Fibroblast of lung (primary cell): ENCODE data around the gene FH. TPM values are rescaled to one million over a fixed set of nuclear protein-coding genes. Genes with fewer than 3 reads are reported as not detected.

ENCODE experiments used
- DNase-seq, 2 donors: peaks; one replicate each; pipeline versions ENCODE4 v3.0.0 to v3.0.0-alpha.2; 2010; ENCODE audit warnings: low read depth in 2 of 2
- H2AFZ ChIP-seq: 2 replicates; pipeline ENCODE4 v1.5.1; 2012; ENCODE audit warnings: low read length, control low read depth, inconsistent platforms
- H3K27ac ChIP-seq: 2 replicates; pipeline ENCODE4 v1.5.1; 2011; ENCODE audit warnings: low read length, control low read depth; ENCODE audit not compliant: insufficient read depth
- H3K27me3 ChIP-seq: 2 replicates; pipeline ENCODE4 v1.5.1; 2011; ENCODE audit warnings: mild to moderate bottlenecking, low read length; ENCODE audit not compliant: control insufficient read depth, insufficient read depth
- H3K36me3 ChIP-seq: 2 replicates; pipeline ENCODE4 v1.5.1; 2011; ENCODE audit warnings: low read length; ENCODE audit not compliant: control insufficient read depth, insufficient read depth
- H3K4me1 ChIP-seq: 2 replicates; pipeline ENCODE4 v1.5.1; 2011; ENCODE audit warnings: low read length; ENCODE audit not compliant: control insufficient read depth, insufficient read depth; ENCODE audit errors: extremely low read depth
- H3K4me2 ChIP-seq: 2 replicates; pipeline ENCODE4 v1.5.1; 2011; ENCODE audit warnings: low read length, control low read depth; ENCODE audit not compliant: insufficient read depth; ENCODE audit errors: extremely low read depth
- H3K4me3 ChIP-seq, 4 experiments: fragments of 200-600 bp in 1 of 4; sonication (generic) in 1 of 4; replicated peaks in 1 of 4; 2 replicates each; pipeline ENCODE4 v1.5.1; 2011 to 2016; ENCODE audit warnings: low read length in 4 of 4, low read depth in 3 of 4, mild to moderate bottlenecking in 3 of 4, control low read depth in 2 of 4, inconsistent platforms in 1 of 4, mixed read lengths in 1 of 4; ENCODE audit not compliant: insufficient read depth in 1 of 4; ENCODE audit errors: control extremely low read depth in 1 of 4
- H3K79me2 ChIP-seq: 2 replicates; pipeline ENCODE4 v1.5.1; 2012; ENCODE audit warnings: mild to moderate bottlenecking, low read length, inconsistent platforms; ENCODE audit not compliant: control insufficient read depth, insufficient read depth
- H3K9ac ChIP-seq: 2 replicates; pipeline ENCODE4 v1.5.1; 2011; ENCODE audit warnings: mild to moderate bottlenecking, low read length, control low read depth; ENCODE audit not compliant: insufficient read depth
- H3K9me3 ChIP-seq: 2 replicates; pipeline ENCODE4 v1.5.1; 2012; ENCODE audit warnings: low read depth, low read length; ENCODE audit not compliant: control insufficient read depth, insufficient read depth
- H4K20me1 ChIP-seq: 2 replicates; pipeline ENCODE4 v1.5.1; 2011; ENCODE audit warnings: low read length; ENCODE audit not compliant: control insufficient read depth, insufficient read depth; ENCODE audit errors: extremely low read depth
- EZH2 ChIP-seq: IDR thresholded peaks from 2 replicates; pipeline ENCODE4 v1.5.1; 2012; ENCODE audit warnings: low read length, control low read depth, mild to moderate bottlenecking; ENCODE audit errors: missing control alignments
- polyA plus RNA-seq, 2 donors: library from polyadenylated mRNA; depleted of rRNA in 1 of 2; stranded (reverse) in 1 of 2; unstranded in 1 of 2; fragments of >200 nt; gene quantifications; 2 replicates each; pipeline ENCODE4 v1.2.1, GENCODE V29; 2011 to 2012; ENCODE audit warnings: missing spikeins in 1 of 2
- total RNA-seq: library from RNA; depleted of rRNA; stranded (reverse); fragments of >200 nt; gene quantifications from 2 replicates; pipeline ENCODE4 v1.2.1, GENCODE V29; 2014
- TF ChIP-seq, protein P1 (sequence below), 2 donors: IDR thresholded peaks in 1 of 2; conservative IDR thresholded peaks in 1 of 2; 1 replicate in 1 of 2; 2 replicates in 1 of 2; pipeline ENCODE4 v1.5.1; 2011 to 2012; ENCODE audit warnings: low read length in 2 of 2, control low read depth in 1 of 2, inconsistent platforms in 1 of 2, low read depth in 1 of 2, mild to moderate bottlenecking in 1 of 2

The FH gene
- total and polyA plus RNA-seq, 2 donors (not counting 1 experiment from before 2014, with no cell fraction given): 118 TPM

DNA sequence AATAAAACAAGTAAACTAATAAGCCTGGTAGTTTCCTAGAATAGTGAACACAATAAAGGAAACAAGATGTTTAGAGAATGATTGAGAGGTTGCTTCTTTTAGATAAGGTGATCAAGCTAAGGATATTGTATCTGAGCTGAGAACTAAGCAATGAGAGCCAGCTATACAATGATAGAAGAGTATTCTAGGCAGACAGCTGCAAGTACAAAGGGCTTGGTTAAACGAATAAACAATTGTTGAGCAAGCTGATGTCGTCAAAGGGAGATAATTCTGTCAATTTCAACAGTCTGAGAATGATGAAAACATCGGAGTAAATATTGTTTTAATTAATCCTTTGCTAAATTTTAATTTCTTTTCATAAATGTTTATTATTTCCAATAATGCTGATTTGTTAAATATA lies 5.5 kb upstream of the FH start:
- Histone ChIP-seq H3K79me2 (no peaks in the 10 kb centered on the region), H4K20me1 (no peaks in the 10 kb centered on the region), H3K4me1 (no peaks in the 10 kb centered on the region), H3K9ac (no peak overlapping the region), H3K27ac (no peak overlapping the region), H3K36me3 (no peaks in the 10 kb centered on the region), H3K9me3 (no peaks in the 10 kb centered on the region), H3K4me2 (no peak overlapping the region), H3K4me3 (no peak overlapping the region), H2AFZ (no peak overlapping the region), H3K27me3 (peaks cover 6% of the 10 kb centered on the region)
- TF ChIP-seq, protein P1, sequence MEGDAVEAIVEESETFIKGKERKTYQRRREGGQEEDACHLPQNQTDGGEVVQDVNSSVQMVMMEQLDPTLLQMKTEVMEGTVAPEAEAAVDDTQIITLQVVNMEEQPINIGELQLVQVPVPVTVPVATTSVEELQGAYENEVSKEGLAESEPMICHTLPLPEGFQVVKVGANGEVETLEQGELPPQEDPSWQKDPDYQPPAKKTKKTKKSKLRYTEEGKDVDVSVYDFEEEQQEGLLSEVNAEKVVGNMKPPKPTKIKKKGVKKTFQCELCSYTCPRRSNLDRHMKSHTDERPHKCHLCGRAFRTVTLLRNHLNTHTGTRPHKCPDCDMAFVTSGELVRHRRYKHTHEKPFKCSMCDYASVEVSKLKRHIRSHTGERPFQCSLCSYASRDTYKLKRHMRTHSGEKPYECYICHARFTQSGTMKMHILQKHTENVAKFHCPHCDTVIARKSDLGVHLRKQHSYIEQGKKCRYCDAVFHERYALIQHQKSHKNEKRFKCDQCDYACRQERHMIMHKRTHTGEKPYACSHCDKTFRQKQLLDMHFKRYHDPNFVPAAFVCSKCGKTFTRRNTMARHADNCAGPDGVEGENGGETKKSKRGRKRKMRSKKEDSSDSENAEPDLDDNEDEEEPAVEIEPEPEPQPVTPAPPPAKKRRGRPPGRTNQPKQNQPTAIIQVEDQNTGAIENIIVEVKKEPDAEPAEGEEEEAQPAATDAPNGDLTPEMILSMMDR (conservative IDR thresholded peaks at IDR 0.05 in 1 of 2, IDR thresholded peaks at IDR 0.05 in 1 of 2; ENCODE audit: low read depth in 1 of 2, low read length in 2 of 2): no peak
- TF ChIP-seq EZH2: no peak
- no peak for DNase-seq

DNA sequence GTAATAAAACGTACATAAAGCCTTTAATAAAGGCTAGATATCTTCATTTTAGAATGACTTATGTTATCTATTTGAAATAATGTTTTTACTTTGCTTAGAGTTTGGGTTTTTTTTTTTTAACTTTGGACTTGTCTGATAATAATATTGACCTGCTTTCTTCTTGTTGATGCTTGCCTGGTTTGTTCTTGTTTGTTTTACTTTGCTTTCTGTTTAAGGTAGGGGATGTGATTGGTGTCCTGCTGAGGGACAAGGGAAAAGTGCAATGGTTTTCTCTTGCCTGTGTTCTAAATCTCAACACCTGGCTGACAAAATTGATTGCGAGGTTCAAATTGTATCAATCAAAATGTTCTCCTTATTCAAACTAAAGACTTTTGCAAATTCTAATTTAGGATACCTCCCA lies 2.2 kb upstream of the FH start:
- Histone ChIP-seq H3K79me2 (peaks cover 27% of the 10 kb centered on the region), H3K9ac (no peak overlapping the region), H3K4me1 (peaks cover 2% of the 10 kb centered on the region), H3K4me3 (no peak overlapping the region), H2AFZ (no peak overlapping the region), H4K20me1 (no peaks in the 10 kb centered on the region), H3K9me3 (no peaks in the 10 kb centered on the region), H3K36me3 (no peaks in the 10 kb centered on the region), H3K27ac (no peak overlapping the region), H3K4me2 (no peak overlapping the region), H3K27me3 (peaks cover 6% of the 10 kb centered on the region)
- no peak for DNase-seq
- TF ChIP-seq EZH2: no peak
- TF ChIP-seq, protein P1 (conservative IDR thresholded peaks at IDR 0.05 in 1 of 2, IDR thresholded peaks at IDR 0.05 in 1 of 2; ENCODE audit: low read depth in 1 of 2, low read length in 2 of 2): no peak

DNA sequence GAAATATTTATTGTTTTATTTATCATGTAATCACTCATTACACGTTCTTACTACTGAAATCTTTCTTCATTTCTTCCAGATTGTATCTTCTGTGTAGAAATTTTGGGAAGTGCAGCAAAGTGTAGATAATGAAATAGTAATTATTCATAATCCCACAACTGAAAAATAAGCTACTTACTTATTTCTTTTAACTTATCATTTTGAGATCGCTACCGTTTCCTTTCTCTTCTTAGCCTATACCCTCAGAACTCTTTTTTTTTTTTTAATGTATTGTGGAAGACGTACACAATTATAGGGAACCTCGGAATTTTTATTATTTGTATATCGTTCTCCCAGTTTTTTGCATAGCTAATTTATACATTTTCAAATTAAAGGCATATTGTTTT lies 518 bp upstream of the FH start:
- Histone ChIP-seq H3K9ac (no peak overlapping the region), H3K4me2 (peak overlapping the region; percentile 39), H3K4me3 (peak overlapping the region; percentile 27 to 90 (median 76)), H3K36me3 (no peaks in the 10 kb centered on the region), H3K9me3 (no peaks in the 10 kb centered on the region), H3K4me1 (peaks cover 2% of the 10 kb centered on the region), H3K79me2 (peaks cover 39% of the 10 kb centered on the region), H3K27me3 (peaks cover 6% of the 10 kb centered on the region), H4K20me1 (no peaks in the 10 kb centered on the region), H2AFZ (peak overlapping the region; percentile 72), H3K27ac (no peak overlapping the region)
- no peak for TF ChIP-seq EZH2
- TF ChIP-seq, protein P1 (conservative IDR thresholded peaks at IDR 0.05 in 1 of 2, IDR thresholded peaks at IDR 0.05 in 1 of 2; ENCODE audit: low read depth in 1 of 2, low read length in 2 of 2): no peak
- DNase-seq: no peak
